Right atrium auricular region (tissue), 2 donors: ENCODE measurements around the gene G6PD. TPM values are rescaled to one million over a fixed set of nuclear protein-coding genes. Genes with fewer than 3 reads are reported as not detected.
"Not testable (repeated sequence)": the region's sequence is repeated elsewhere in the genome, so short reads cannot be mapped to it uniquely, and the experiment has no call there.

Source experiments
- DNase-seq: peaks from one replicate; pipeline ENCODE4 v3.0.0-alpha.2; 2019; ENCODE audit warnings: low spot score
- H3K27ac ChIP-seq, 2 donors: fragments of 200-600 bp; sonication (generic); 1 replicate in 1 of 2; 2 replicates in 1 of 2; pipeline ENCODE4 v1.5.1; 2016 to 2019
- H3K27me3 ChIP-seq, 2 donors: fragments of 200-600 bp; sonication (generic); one replicate each; pipeline versions ENCODE4 v1.5.1 to v1.6.0; 2017 to 2019
- H3K36me3 ChIP-seq: fragments of 200-600 bp; sonication (generic); one replicate; pipeline ENCODE4 v1.5.1; 2016
- H3K4me1 ChIP-seq, 2 donors: fragments of 200-600 bp; sonication (generic); one replicate each; pipeline versions ENCODE4 v1.5.1 to v1.6.0; 2017 to 2019
- H3K4me3 ChIP-seq, 2 donors: fragments of 200-600 bp; sonication (generic); 1 replicate in 1 of 2; 2 replicates in 1 of 2; pipeline ENCODE4 v1.5.1; 2017 to 2019; ENCODE audit warnings: mild to moderate bottlenecking in 1 of 2, moderate library complexity in 1 of 2
- H3K9me3 ChIP-seq, 2 donors: fragments of 200-600 bp; sonication (generic); one replicate each; pipeline ENCODE4 v1.5.1; 2019
- total RNA-seq, 2 donors: library from RNA; depleted of rRNA; stranded (reverse); fragments of >200 nt; gene quantifications; one replicate each; pipeline ENCODE4 v1.1.0, GENCODE V29; 2016
- TF ChIP-seq, protein P1 (sequence below), 2 donors: fragments of 200-600 bp; sonication (generic); IDR thresholded peaks; one replicate each; pipeline ENCODE4 v1.5.1; 2019; ENCODE audit warnings: antibody characterized with exemption in 2 of 2

Gene G6PD
- total RNA-seq, 2 donors from 2014 or later, result 14.9 to 42.2 TPM

DNA sequence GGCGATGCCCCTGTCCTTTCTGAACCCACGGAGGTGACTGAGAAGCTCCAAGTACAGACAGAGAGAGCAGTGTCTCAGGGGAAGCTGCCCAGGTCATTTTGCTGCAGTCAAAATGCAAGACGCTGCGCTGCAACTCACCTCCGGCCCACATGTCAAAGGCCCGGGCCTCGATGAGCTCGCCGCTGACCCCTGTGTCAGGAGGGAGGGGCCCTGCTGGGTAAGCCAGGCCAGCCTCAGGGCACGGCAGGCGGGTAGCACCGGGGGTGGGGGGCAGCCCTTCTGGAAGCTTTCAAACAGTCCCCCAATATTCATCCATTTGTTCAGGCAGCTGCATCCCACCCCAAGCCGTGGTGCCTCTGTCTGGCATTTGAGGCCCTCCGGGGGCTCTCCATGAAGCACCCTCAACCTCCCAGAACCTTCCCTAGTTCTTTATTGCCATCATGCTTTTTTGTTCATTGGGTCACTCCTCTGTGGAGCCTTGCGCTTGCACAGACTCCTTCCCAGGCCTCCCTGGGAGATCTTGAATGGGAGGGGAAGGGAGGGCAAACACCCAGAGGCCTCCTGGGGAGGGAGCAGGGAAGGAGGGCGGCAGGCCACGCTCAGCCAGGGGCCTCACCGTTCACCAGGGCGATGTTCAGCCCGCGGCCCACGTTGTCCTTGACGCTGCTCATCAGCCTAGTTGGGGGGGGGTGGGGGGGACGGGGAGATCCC, 38.8 kb downstream of the G6PD start:
- Histone ChIP-seq H3K4me3 (no peak overlapping the region), H3K9me3 (no peaks in the 10 kb centered on the region), H3K27me3 (no peaks in the 10 kb centered on the region), H3K36me3 (peaks cover 30% of the 10 kb centered on the region), H3K4me1 (no peaks in the 10 kb centered on the region), H3K27ac (no peak overlapping the region)
- TF ChIP-seq, protein P1, sequence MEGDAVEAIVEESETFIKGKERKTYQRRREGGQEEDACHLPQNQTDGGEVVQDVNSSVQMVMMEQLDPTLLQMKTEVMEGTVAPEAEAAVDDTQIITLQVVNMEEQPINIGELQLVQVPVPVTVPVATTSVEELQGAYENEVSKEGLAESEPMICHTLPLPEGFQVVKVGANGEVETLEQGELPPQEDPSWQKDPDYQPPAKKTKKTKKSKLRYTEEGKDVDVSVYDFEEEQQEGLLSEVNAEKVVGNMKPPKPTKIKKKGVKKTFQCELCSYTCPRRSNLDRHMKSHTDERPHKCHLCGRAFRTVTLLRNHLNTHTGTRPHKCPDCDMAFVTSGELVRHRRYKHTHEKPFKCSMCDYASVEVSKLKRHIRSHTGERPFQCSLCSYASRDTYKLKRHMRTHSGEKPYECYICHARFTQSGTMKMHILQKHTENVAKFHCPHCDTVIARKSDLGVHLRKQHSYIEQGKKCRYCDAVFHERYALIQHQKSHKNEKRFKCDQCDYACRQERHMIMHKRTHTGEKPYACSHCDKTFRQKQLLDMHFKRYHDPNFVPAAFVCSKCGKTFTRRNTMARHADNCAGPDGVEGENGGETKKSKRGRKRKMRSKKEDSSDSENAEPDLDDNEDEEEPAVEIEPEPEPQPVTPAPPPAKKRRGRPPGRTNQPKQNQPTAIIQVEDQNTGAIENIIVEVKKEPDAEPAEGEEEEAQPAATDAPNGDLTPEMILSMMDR (IDR thresholded peaks at IDR 0.05), result no peak
- DNase-seq, result no peak

DNA sequence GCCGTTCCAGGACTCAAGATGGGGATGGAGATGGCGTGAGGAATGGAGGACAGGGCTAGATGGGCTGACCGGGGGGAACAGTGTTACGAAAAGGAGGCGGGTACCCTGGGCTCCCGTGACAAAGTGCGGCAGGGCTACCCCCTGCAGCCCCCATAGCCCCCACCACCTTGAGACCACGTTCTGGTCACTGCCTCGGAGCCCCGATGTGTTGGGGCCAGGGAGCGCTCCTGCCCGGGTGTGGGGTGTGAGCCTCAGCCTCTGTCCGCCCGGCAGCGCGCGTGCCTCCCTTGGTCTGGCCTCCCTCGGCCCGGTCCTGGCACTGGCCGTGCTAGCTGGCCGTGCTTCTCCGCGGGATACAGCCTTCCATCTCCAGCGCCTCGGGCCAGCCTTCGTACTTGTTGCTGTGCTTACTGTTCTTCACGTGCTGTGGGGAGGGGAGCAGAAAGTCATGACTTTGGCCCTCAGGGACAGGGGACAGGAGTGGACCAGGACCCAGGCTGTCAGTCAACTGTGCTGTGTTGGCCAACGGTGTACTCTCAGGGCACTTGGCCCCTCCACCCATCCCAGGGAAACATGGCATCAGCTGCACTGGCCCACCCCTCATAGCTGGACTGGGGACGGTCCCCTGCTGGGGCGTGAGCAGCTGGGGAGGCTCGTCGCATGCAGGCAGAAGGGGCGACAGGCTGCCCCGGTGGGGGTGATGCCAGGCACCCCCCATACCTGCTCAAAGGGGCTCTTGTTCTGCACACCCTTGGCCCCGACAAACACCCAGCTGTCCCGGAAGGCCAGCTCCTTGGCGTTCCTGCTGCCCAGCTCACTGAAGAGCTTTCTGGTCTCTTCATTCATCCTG, 39.9 kb downstream of the G6PD start:
- no peak overlapping the region for H3K27ac ChIP-seq
- TF ChIP-seq, protein P1 (IDR thresholded peaks at IDR 0.05), result no peak
- peaks cover 30% of the 10 kb centered on the region for H3K36me3 ChIP-seq
- no peaks in the 10 kb centered on the region for H3K9me3 ChIP-seq
- H3K27me3 ChIP-seq, result no peaks in the 10 kb centered on the region
- no peaks in the 10 kb centered on the region for H3K4me1 ChIP-seq
- no peak overlapping the region for H3K4me3 ChIP-seq
- DNase-seq, result no peak

DNA sequence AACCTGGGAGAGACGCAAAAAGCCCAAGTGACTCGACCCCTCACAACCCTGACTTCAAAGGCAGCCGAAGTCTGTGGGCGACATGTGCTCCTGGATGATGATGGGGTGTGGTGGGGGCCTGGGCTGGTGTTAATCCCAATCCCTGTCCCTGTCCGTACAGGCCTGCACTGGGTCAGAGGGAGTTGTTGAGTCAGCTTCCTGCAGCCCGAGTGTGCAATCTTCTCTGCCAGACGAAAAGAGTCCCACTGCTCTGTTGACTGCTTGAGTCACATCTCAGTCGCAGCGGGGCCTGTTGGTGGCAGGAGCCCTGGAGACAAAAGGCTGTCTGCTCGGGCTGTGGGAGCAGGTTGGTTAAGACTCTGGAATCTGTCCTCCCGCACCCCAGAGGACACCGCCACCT, 40.9 kb downstream of the G6PD start:
- Histone ChIP-seq H3K36me3 (peaks cover 30% of the 10 kb centered on the region), H3K27me3 (no peaks in the 10 kb centered on the region), H3K4me1 (no peaks in the 10 kb centered on the region), H3K4me3 (no peak overlapping the region), H3K27ac (no peak overlapping the region), H3K9me3 (no peaks in the 10 kb centered on the region)
- DNase-seq, result no peak
- TF ChIP-seq, protein P1 (IDR thresholded peaks at IDR 0.05), result no peak

DNA sequence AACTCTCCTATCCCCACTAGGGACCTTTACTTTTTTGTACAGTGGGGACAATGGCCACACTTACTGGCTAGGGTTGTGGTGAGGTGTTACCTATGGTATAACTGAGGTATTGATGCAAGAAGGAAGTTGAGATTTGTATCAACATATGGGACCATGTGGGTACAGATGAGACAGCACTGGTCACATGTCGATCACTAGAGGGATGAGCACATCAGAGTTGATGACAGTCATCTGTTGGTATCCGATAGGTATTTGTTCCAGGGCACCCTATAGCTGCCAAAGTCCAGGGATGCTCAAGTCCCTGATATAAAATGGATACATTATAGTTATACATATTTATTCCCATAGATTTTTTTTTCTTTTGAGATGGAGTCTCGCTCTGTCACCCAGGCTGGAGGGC, 43.7 kb downstream of the G6PD start:
- no peak for DNase-seq
- Histone ChIP-seq H3K9me3 (no peaks in the 10 kb centered on the region), H3K36me3 (peaks cover 14% of the 10 kb centered on the region), H3K27ac (no peak overlapping the region), H3K27me3 (no peaks in the 10 kb centered on the region), H3K4me1 (no peaks in the 10 kb centered on the region), H3K4me3 (no peak overlapping the region)
- TF ChIP-seq, protein P1 (IDR thresholded peaks at IDR 0.05), result no peak

DNA sequence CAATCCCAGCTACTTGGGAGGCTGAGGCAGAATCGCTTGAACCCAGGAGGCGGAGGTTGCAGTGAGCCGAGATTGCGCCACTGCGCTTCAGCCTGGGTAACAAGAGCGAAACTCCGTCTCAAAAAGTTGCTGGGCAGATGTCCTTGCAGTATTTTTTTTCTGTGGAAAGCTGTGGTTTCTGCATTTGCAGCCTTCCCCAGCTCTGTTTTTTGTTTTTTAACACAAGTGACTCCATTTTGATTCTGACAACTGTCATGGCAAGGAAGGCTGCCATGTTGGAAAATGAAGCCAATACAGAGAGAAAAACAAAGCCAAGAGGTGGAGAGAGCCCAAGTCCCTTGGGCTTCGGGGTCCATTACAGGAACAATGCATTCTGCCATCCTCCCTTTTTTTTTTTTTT, 44.5 kb downstream of the G6PD start:
- H3K36me3 ChIP-seq, result peaks cover 6% of the 10 kb centered on the region
- no peaks in the 10 kb centered on the region for H3K4me1 ChIP-seq
- H3K4me3 ChIP-seq, result no peak overlapping the region
- no peak overlapping the region for H3K27ac ChIP-seq
- TF ChIP-seq, protein P1 (IDR thresholded peaks at IDR 0.05), result no peak
- no peak for DNase-seq
- no peaks in the 10 kb centered on the region for H3K9me3 ChIP-seq
- H3K27me3 ChIP-seq, result no peaks in the 10 kb centered on the region

DNA sequence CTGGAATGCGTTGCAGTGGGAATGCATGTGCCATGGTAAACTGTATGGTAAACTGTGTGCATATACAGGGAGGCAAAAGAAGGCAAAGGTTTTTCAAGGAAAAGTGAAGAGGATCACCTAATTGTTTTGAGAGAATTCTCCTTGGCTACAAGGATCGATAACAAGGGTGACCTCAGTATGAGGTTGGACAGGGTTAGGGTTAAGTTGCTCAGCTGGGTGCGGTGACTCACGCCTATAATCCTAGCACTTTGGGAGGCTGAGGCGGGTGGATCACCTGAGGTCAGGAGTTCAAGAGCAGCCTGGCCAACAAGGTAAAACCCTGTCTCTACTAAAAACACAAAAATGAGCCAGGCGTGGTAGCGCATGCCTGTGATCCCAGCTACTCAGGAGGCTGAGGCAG, 45.2 kb downstream of the G6PD start:
- H3K4me1 ChIP-seq, H3K4me3 ChIP-seq, H3K27me3 ChIP-seq, H3K36me3 ChIP-seq, H3K9me3 ChIP-seq, DNase-seq, H3K27ac ChIP-seq: not testable (repeated sequence)

DNA sequence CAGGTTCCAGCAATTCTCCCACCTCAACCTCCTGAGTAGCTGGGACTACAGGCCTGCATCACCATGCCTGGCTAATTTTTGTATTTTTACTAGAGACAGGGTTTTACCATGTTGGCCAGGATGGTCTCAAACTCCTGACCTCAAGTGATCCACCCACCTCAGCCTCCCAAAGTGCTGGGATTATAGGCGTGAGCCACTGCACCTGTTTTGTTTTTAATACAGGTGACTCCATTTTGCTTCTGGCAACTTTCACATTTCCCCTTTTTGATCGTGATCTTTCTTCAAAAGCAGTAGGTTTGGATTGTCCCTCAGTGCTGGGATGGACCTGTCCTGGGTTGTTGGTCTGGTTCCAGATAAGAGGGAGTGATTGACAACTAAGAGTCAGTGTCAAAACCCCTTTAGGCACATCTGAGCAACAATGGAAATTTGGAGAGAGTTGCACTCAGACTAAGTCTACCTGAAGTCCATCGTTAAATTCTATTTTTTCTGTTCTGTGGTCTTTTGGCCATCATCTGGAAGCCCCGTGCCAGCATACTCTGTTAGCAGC, 50.0 kb downstream of the G6PD start:
- not testable (repeated sequence) for H3K36me3 ChIP-seq, H3K4me1 ChIP-seq, H3K4me3 ChIP-seq, DNase-seq, H3K27me3 ChIP-seq, H3K27ac ChIP-seq, H3K9me3 ChIP-seq
